ENCODE measurements around the gene ZFP92. TPM values are rescaled to one million over a fixed set of nuclear protein-coding genes. Genes with fewer than 3 reads are reported as not detected.

Gene ZFP92
- total RNA-seq, 1 experiment from 2014 or later, result 0.16 TPM

DNA sequence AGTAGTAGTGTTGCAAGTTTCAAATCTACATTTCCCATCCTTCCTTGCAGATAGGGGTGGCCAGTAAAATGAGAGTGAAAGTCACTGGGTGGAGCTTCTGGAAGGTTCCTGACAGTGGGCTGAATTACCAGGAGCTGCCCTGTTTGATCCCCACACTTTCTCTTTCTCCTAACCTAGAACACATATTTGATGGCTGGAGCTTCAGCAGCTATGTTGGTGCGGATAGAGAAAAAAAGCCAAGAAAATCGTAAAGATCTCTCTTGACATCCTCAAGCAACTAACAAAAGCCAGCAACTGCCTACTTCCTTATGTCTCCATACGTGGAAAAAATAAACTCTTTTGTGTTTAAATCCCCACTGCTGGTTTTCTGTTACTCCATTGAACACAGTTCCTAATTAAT, 45.2 kb upstream of the ZFP92 start:
- Mint-ChIP-seq H3K4me1 (ENCODE audit: low read depth, unreplicated experiment) (no peaks in the 10 kb centered on the region), H3K27ac (ENCODE audit: unreplicated experiment) (no peak overlapping the region), H3K4me3 (ENCODE audit: unreplicated experiment) (no peak overlapping the region), H3K36me3 (ENCODE audit: insufficient read depth, unreplicated experiment) (no peaks in the 10 kb centered on the region), H3K27me3 (ENCODE audit: insufficient read depth, unreplicated experiment) (peaks cover 5% of the 10 kb centered on the region), H3K9me3 (ENCODE audit: unreplicated experiment) (no peaks in the 10 kb centered on the region)
- BruUV-seq (replicated peaks), result no TSS peak
- H3K4me1 ChIP-seq, result no peaks in the 10 kb centered on the region
- no peak for DNase-seq
- CTCF ChIA-PET, result no interaction called here
- H3K27me3 ChIP-seq (replicated peaks; ENCODE audit: control insufficient read depth, insufficient read depth, low read length), result no peaks in the 10 kb centered on the region
- H3K9me3 ChIP-seq, result no peaks in the 10 kb centered on the region
- POLR2A ChIA-PET, result no interaction called here
- TF ChIP-seq, protein P1, sequence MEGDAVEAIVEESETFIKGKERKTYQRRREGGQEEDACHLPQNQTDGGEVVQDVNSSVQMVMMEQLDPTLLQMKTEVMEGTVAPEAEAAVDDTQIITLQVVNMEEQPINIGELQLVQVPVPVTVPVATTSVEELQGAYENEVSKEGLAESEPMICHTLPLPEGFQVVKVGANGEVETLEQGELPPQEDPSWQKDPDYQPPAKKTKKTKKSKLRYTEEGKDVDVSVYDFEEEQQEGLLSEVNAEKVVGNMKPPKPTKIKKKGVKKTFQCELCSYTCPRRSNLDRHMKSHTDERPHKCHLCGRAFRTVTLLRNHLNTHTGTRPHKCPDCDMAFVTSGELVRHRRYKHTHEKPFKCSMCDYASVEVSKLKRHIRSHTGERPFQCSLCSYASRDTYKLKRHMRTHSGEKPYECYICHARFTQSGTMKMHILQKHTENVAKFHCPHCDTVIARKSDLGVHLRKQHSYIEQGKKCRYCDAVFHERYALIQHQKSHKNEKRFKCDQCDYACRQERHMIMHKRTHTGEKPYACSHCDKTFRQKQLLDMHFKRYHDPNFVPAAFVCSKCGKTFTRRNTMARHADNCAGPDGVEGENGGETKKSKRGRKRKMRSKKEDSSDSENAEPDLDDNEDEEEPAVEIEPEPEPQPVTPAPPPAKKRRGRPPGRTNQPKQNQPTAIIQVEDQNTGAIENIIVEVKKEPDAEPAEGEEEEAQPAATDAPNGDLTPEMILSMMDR (IDR thresholded peaks at IDR 0.05; ENCODE audit: insufficient read depth in 1 of 2, low read depth in 1 of 2, low read length in 1 of 2, severe bottlenecking in 1 of 2, unreplicated experiment in 1 of 2), result no peak
- no peak overlapping the region for H3K4me3 ChIP-seq (ENCODE audit: low read depth, low read length)
- H3K36me3 ChIP-seq (ENCODE audit: control insufficient read depth, insufficient read depth, low read length), result no peaks in the 10 kb centered on the region
- intact Hi-C loops (cut with micrococcal nuclease; ENCODE audit: unreplicated experiment), result no loop called here

DNA sequence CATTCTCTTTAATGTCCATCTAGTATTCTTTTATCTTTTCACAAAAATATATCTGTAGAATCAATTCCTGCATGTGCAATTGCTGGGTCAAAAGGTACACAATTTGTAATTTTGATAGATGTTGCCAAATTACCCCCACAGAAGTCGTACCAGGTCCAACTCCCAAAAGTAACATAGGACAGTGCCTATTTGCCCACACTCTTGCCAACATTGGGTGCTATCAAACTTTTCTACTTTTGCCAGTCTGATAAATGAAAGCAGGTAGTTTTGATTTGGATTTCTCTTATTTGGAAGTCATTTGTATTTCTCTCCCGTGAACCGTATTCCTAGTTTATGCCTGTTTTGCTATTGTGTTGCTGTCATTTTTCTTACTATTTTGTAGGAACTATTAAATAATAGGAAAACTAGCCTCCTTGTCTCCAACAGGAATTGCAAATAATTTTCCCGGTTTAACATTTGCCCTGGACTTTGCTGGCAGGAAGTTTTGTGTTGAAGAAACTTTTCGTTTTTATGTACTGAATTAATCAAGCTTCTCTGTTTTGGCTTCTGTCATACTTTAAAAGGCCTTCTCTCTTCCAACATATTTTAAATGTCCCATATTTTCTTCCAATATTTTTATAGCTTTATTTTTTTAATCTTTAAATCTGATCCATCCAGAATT, 44.3 kb upstream of the ZFP92 start:
- H3K27me3 Mint-ChIP-seq (ENCODE audit: insufficient read depth, unreplicated experiment), result peaks cover 5% of the 10 kb centered on the region
- POLR2A ChIA-PET, result no interaction called here
- no peak for DNase-seq
- H3K27ac Mint-ChIP-seq (ENCODE audit: unreplicated experiment), result no peak overlapping the region
- H3K4me1 Mint-ChIP-seq (ENCODE audit: low read depth, unreplicated experiment), result no peaks in the 10 kb centered on the region
- no peaks in the 10 kb centered on the region for H3K9me3 ChIP-seq
- no peaks in the 10 kb centered on the region for H3K4me1 ChIP-seq
- TF ChIP-seq, protein P1 (IDR thresholded peaks at IDR 0.05; ENCODE audit: insufficient read depth in 1 of 2, low read depth in 1 of 2, low read length in 1 of 2, severe bottlenecking in 1 of 2, unreplicated experiment in 1 of 2), result no peak
- intact Hi-C loops (cut with micrococcal nuclease; ENCODE audit: unreplicated experiment), result no loop called here
- H3K9me3 Mint-ChIP-seq (ENCODE audit: unreplicated experiment), result no peaks in the 10 kb centered on the region
- no peak overlapping the region for H3K4me3 Mint-ChIP-seq (ENCODE audit: unreplicated experiment)
- CTCF ChIA-PET, result no interaction called here
- no peaks in the 10 kb centered on the region for H3K27me3 ChIP-seq (replicated peaks; ENCODE audit: control insufficient read depth, insufficient read depth, low read length)
- H3K4me3 ChIP-seq (ENCODE audit: low read depth, low read length), result no peak overlapping the region
- no peaks in the 10 kb centered on the region for H3K36me3 Mint-ChIP-seq (ENCODE audit: insufficient read depth, unreplicated experiment)
- no peaks in the 10 kb centered on the region for H3K36me3 ChIP-seq (ENCODE audit: control insufficient read depth, insufficient read depth, low read length)
- no TSS peak for BruUV-seq (replicated peaks)

DNA sequence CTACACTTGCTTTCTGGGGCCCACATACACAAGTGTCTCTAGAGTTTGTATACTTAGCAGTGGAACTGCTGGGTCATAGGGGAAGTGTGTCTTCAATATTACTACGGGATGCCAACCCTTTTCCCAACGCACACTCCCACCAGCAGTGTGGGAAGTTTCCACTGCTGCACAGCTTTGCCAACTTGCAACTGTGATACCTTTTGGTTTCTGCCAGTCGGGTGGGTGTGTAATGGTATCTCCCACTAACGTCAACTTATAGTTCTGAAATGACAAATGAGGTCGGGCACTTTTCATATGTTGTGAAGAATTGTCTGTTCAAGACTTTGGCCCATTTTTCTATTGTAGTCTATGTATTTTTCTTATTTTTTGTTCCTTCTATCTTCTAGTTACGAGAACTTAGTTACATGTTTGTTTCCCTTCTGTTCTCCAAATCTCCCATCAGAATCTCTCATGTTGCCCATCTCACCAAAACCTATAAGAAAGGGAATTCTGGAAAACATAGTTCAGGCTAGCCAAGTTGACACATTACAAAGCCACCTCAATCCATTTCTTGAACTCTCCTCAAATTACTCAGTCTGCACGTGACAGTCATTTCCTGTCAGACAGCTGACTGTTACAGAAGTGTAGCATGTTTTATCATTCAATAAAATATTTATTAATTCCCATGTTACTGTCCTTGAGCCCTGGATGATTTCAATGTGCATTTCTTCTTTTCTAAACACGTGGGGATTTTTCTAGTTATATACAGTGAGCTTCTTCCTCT, 40.8 kb upstream of the ZFP92 start:
- CTCF ChIA-PET, result interaction anchor here (0.7 kb wide), 1 partner anchor 17 kb away, joined by 3 read pairs; no protein-coding TSS in a partner anchor
- POLR2A ChIA-PET, result no interaction called here
- DNase-seq, result no peak
- Mint-ChIP-seq H3K27ac (ENCODE audit: unreplicated experiment) (no peak overlapping the region), H3K4me1 (ENCODE audit: low read depth, unreplicated experiment) (no peaks in the 10 kb centered on the region), H3K4me3 (ENCODE audit: unreplicated experiment) (no peak overlapping the region), H3K36me3 (ENCODE audit: insufficient read depth, unreplicated experiment) (no peaks in the 10 kb centered on the region), H3K27me3 (ENCODE audit: insufficient read depth, unreplicated experiment) (peaks cover 10% of the 10 kb centered on the region), H3K9me3 (ENCODE audit: unreplicated experiment) (no peaks in the 10 kb centered on the region)
- no peak overlapping the region for H3K4me3 ChIP-seq (ENCODE audit: low read depth, low read length)
- H3K9me3 ChIP-seq, result no peaks in the 10 kb centered on the region
- H3K4me1 ChIP-seq, result no peaks in the 10 kb centered on the region
- H3K36me3 ChIP-seq (ENCODE audit: control insufficient read depth, insufficient read depth, low read length), result no peaks in the 10 kb centered on the region
- intact Hi-C loops (cut with micrococcal nuclease; ENCODE audit: unreplicated experiment), result no loop called here
- H3K27me3 ChIP-seq (replicated peaks; ENCODE audit: control insufficient read depth, insufficient read depth, low read length), result no peaks in the 10 kb centered on the region
- TF ChIP-seq, protein P1 (IDR thresholded peaks at IDR 0.05; ENCODE audit: insufficient read depth in 1 of 2, low read depth in 1 of 2, low read length in 1 of 2, severe bottlenecking in 1 of 2, unreplicated experiment in 1 of 2), result no peak
- BruUV-seq (replicated peaks), result no TSS peak

Measured in Caco-2 (cell line).